HepG2 (cell line): ENCODE data around the gene PLA1A. TPM values are rescaled to one million over a fixed set of nuclear protein-coding genes. Genes with fewer than 3 reads are reported as not detected.

ENCODE experiments used
- ATRX ChIP-seq: sonication (generic); formaldehyde crosslinking; IDR thresholded peaks from 2 replicates; pipeline ENCODE4 v1.4.0; 2020; ENCODE audit warnings: missing genetic modification reagents, borderline replicate concordance
- HNRNPL ChIP-seq: fragments of 200-400 bp; formaldehyde crosslinking; IDR thresholded peaks from 2 replicates; pipeline ENCODE4 v1.6.1; 2017; ENCODE audit warnings: mild to moderate bottlenecking, low read depth, low read length
- KDM2A ChIP-seq: sonication (generic); formaldehyde crosslinking; IDR thresholded peaks from 2 replicates; pipeline ENCODE4 v1.4.0; 2020; ENCODE audit warnings: low read depth, missing genetic modification reagents, borderline replicate concordance
- LCORL ChIP-seq, 2 experiments: fragments of 450-650 bp in 1 of 2; sonication (generic) in 1 of 2; formaldehyde crosslinking in 1 of 2; IDR thresholded peaks; 2 replicates each; pipeline versions ENCODE4 v1.5.0 to v1.6.1; 2017 to 2020; ENCODE audit warnings: antibody characterized with exemption in 1 of 2, missing genetic modification reagents in 1 of 2
- MXI1 ChIP-seq: IDR thresholded peaks from 3 replicates; pipeline ENCODE4 v1.6.1; 2012; ENCODE audit warnings: low read depth, low read length, inconsistent platforms, borderline replicate concordance
- NCOA2 ChIP-seq: sonication (generic); formaldehyde crosslinking; IDR thresholded peaks from 2 replicates; pipeline ENCODE4 v1.8.0; 2022; ENCODE audit warnings: inconsistent platforms
- NFE2L2 ChIP-seq: fragments of 150-350 bp; IDR thresholded peaks from 2 replicates; pipeline ENCODE4 v1.6.1; 2014; ENCODE audit warnings: low read length
- NR2F1 ChIP-seq, 2 experiments: fragments of 450-650 bp in 1 of 2; formaldehyde crosslinking in 1 of 2; IDR thresholded peaks; 2 replicates each; pipeline versions ENCODE4 v1.5.0 to v1.6.1; 2016 to 2020; ENCODE audit warnings: mild to moderate bottlenecking in 1 of 2, missing compliant biosample characterization in 1 of 2, missing genetic modification reagents in 1 of 2, moderate library complexity in 1 of 2
- NR2F6 ChIP-seq, 2 experiments: IDR thresholded peaks; 2 replicates each; pipeline ENCODE4 v1.6.1; 2016; ENCODE audit warnings: antibody characterized with exemption in 1 of 2, mild to moderate bottlenecking in 1 of 2
- PHF21A ChIP-seq: sonication (generic); formaldehyde crosslinking; IDR thresholded peaks from 2 replicates; pipeline ENCODE4 v1.5.0; 2020; ENCODE audit warnings: mild to moderate bottlenecking, missing genetic modification reagents
- RFX1 ChIP-seq: fragments of 450-650 bp; IDR thresholded peaks from 2 replicates; pipeline ENCODE4 v1.6.1; 2017
- SKI ChIP-seq: fragments of 450-650 bp; IDR thresholded peaks from one replicate; pipeline ENCODE4 v1.6.1; 2018; ENCODE audit warnings: mild to moderate bottlenecking; ENCODE audit not compliant: partially characterized antibody
- SOX5 ChIP-seq: IDR thresholded peaks from 2 replicates; pipeline ENCODE4 v1.6.1; 2016; ENCODE audit warnings: borderline replicate concordance
- SUZ12 ChIP-seq: fragments of 150-350 bp; IDR thresholded peaks from 2 replicates; pipeline ENCODE4 v1.6.1; 2014; ENCODE audit warnings: low read depth, low read length
- YEATS2 ChIP-seq: sonication (generic); formaldehyde crosslinking; IDR thresholded peaks from 2 replicates; pipeline ENCODE4 v1.4.0; 2020; ENCODE audit warnings: missing genetic modification reagents, borderline replicate concordance
- ZMYM2 ChIP-seq: sonication (generic); formaldehyde crosslinking; IDR thresholded peaks from 2 replicates; pipeline ENCODE4 v1.8.0; 2022; ENCODE audit warnings: mild to moderate bottlenecking, missing genetic modification reagents
- ZNF331 ChIP-seq: sonication (generic); formaldehyde crosslinking; IDR thresholded peaks from 2 replicates; pipeline ENCODE4 v1.4.0; 2020; ENCODE audit warnings: missing genetic modification reagents
- ZNF841 ChIP-seq: sonication (generic); formaldehyde crosslinking; IDR thresholded peaks from 2 replicates; pipeline ENCODE4 v1.8.1; 2023; ENCODE audit warnings: missing genetic modification reagents, borderline replicate concordance
- polyA plus RNA-seq, 8 experiments: library from polyadenylated mRNA; depleted of rRNA in 3 of 8; stranded (reverse) in 7 of 8; unstranded in 1 of 8; fragments of >200 nt; fragmentation: Illumina TruSeq in 4 of 8; extraction: Trizol in 4 of 8; gene quantifications; 2 replicates each; pipeline versions ENCODE4 v1.2.1 to v1.2.3, GENCODE V29; 2011 to 2016; ENCODE audit warnings: low read depth in 4 of 8, missing spikeins in 1 of 8, mixed read lengths in 1 of 8; ENCODE audit not compliant: insufficient read depth in 1 of 8
- total RNA-seq, 5 experiments: library from RNA; depleted of rRNA; stranded (reverse); fragments of >200 nt; fragmentation: Illumina TruSeq; extraction: Trizol; gene quantifications; 2 replicates each; pipeline ENCODE4 v1.2.3, GENCODE V29; 2016; ENCODE audit warnings: low read depth in 1 of 5
- TF ChIP-seq, protein P1 (sequence below): sonication (generic); formaldehyde crosslinking; IDR thresholded peaks from 2 replicates; pipeline ENCODE4 v1.4.0; 2020; ENCODE audit warnings: missing genetic modification reagents
- TF ChIP-seq, protein P2 (sequence below): sonication (generic); formaldehyde crosslinking; IDR thresholded peaks from 2 replicates; pipeline ENCODE4 v1.5.0; 2020; ENCODE audit warnings: missing genetic modification reagents
- TF ChIP-seq, protein P3 (sequence below): sonication (generic); formaldehyde crosslinking; IDR thresholded peaks from 2 replicates; pipeline ENCODE4 v1.5.1; 2020; ENCODE audit warnings: missing genetic modification reagents, mild to moderate bottlenecking, borderline replicate concordance

The PLA1A gene
- total and polyA plus RNA-seq, 2 of the 13 experiments (the other 11 are each of a cell fraction or from before 2014, with no cell fraction given), result 0.11 to 0.18 TPM

DNA sequence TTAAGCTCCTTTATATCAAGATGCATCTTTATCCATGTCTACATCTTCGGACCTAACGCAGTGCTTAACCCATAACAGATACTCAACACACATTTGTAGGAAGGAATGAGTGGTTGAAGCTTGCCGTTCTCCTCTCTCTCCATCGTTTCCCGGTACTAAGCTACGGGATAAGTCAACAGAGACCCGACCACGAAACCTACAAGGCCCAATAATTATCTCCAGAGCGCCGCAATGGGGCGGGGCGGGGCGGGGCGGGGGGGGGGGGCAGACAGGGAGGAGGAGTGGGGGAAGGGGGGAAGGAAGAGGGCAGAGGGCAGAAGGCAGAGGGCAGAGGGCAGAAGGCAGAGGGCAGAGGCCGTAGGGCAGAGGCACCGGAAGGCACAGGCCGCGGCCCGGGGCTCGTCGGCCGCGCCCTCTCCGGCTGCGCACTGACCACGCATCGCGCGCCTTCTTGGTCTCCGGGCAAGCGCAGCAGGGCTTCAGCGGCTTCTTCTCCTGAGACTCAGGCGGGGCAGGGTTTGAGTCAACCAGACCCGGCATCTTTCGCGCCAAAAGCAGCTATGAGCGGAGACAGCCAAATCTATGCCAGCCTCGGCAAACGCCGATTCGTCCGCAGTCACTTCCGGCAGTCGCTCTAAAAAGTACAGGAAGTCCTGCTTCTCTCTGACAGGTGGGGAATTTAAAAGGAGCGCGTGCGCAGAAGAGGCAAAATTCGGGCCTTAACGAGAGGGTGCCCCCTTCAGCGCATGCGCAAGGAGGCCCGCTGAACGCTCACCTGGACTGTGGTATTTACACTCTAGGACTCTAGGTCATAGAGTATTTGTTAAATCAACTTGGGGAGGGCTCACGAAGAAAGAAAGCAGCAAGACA is 79.3 kb downstream of the PLA1A start, which contains the start of gene COX17 (continued):
- no peak for TF ChIP-seq SKI
- TF ChIP-seq LCORL (IDR thresholded peaks at IDR 0.05), result peak; percentile 32; the same call in 1 of the 2 replicates
- no peak; the same call in none of the 2 replicates for TF ChIP-seq LCORL (CRISPR knock-in tag; IDR thresholded peaks at IDR 0.05)
- TF ChIP-seq ZMYM2 (CRISPR knock-in tag), result 0 out of 2 replicates have a peak, but pooled peaks have one; percentile 27
- peak; percentile 39; the same call in 1 of the 3 replicates for TF ChIP-seq MXI1
- no peak for TF ChIP-seq ZNF841 (CRISPR knock-in tag)
- peak; percentile 90 for TF ChIP-seq KDM2A (CRISPR knock-in tag)
- TF ChIP-seq YEATS2 (CRISPR knock-in tag), result peak; percentile 68; the same call in 1 of the 2 replicates
- TF ChIP-seq NFE2L2, result no peak
- 0 out of 2 replicates have a peak, but pooled peaks have one; percentile 72 for TF ChIP-seq PHF21A (CRISPR knock-in tag)
- no peak for TF ChIP-seq HNRNPL
- no peak for TF ChIP-seq RFX1
- TF ChIP-seq NR2F6 (IDR thresholded peaks at IDR 0.05), result peak; percentile 56; the same call in 1 of the 2 replicates
- TF ChIP-seq NR2F6 (CRISPR knock-in tag; IDR thresholded peaks at IDR 0.05), result peak; percentile 92
- peak; percentile 60; the same call in 1 of the 2 replicates for TF ChIP-seq ZNF331 (CRISPR knock-in tag)
- peak; percentile 80 to 84 for TF ChIP-seq NR2F1 (CRISPR knock-in tag; IDR thresholded peaks at IDR 0.05)
- TF ChIP-seq SOX5, result no peak
- no peak for TF ChIP-seq ATRX (CRISPR knock-in tag)
- TF ChIP-seq SUZ12, result no peak
- TF ChIP-seq, protein P1, sequence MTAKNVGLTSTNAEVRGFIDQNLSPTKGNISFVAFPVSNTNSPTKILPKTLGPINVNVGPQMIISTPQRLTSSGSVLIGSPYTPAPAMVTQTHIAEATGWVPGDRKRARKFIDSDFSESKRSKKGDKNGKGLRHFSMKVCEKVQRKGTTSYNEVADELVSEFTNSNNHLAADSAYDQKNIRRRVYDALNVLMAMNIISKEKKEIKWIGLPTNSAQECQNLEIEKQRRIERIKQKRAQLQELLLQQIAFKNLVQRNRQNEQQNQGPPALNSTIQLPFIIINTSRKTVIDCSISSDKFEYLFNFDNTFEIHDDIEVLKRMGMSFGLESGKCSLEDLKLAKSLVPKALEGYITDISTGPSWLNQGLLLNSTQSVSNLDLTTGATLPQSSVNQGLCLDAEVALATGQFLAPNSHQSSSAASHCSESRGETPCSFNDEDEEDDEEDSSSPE (CRISPR knock-in tag), result peak; percentile 87
- TF ChIP-seq, protein P2, sequence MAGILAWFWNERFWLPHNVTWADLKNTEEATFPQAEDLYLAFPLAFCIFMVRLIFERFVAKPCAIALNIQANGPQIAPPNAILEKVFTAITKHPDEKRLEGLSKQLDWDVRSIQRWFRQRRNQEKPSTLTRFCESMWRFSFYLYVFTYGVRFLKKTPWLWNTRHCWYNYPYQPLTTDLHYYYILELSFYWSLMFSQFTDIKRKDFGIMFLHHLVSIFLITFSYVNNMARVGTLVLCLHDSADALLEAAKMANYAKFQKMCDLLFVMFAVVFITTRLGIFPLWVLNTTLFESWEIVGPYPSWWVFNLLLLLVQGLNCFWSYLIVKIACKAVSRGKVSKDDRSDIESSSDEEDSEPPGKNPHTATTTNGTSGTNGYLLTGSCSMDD (CRISPR knock-in tag), result no peak
- TF ChIP-seq, protein P3, sequence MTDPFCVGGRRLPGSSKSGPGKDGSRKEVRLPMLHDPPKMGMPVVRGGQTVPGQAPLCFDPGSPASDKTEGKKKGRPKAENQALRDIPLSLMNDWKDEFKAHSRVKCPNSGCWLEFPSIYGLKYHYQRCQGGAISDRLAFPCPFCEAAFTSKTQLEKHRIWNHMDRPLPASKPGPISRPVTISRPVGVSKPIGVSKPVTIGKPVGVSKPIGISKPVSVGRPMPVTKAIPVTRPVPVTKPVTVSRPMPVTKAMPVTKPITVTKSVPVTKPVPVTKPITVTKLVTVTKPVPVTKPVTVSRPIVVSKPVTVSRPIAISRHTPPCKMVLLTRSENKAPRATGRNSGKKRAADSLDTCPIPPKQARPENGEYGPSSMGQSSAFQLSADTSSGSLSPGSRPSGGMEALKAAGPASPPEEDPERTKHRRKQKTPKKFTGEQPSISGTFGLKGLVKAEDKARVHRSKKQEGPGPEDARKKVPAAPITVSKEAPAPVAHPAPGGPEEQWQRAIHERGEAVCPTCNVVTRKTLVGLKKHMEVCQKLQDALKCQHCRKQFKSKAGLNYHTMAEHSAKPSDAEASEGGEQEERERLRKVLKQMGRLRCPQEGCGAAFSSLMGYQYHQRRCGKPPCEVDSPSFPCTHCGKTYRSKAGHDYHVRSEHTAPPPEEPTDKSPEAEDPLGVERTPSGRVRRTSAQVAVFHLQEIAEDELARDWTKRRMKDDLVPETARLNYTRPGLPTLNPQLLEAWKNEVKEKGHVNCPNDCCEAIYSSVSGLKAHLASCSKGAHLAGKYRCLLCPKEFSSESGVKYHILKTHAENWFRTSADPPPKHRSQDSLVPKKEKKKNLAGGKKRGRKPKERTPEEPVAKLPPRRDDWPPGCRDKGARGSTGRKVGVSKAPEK (CRISPR knock-in tag), result no peak
- TF ChIP-seq NCOA2 (CRISPR knock-in tag), result no peak
